Sigmoid colon (tissue), 7 donors: Measurements from ENCODE around the gene MAP3K20. TPM values are rescaled to one million over a fixed set of nuclear protein-coding genes. Genes with fewer than 3 reads are reported as not detected.
"Not testable (repeated sequence)": the region's sequence is repeated elsewhere in the genome, so short reads cannot be mapped to it uniquely, and the experiment has no call there.

Source experiments
- DNase-seq: peaks from one replicate; pipeline ENCODE4 v3.0.0-alpha.2; 2019
- H3K27ac ChIP-seq, 4 donors: fragments of 200-600 bp; sonication (generic); one replicate each; pipeline ENCODE4 v1.5.1; 2016 to 2019; ENCODE audit warnings: mild to moderate bottlenecking in 1 of 4
- H3K27me3 ChIP-seq, 3 donors: fragments of 200-600 bp; sonication (generic); one replicate each; pipeline ENCODE4 v1.5.1; 2019; ENCODE audit warnings: mild to moderate bottlenecking in 1 of 3
- H3K36me3 ChIP-seq, 4 donors: fragments of 200-600 bp; sonication (generic); one replicate each; pipeline ENCODE4 v1.5.1; 2016 to 2019
- H3K4me1 ChIP-seq, 4 donors: fragments of 200-600 bp; sonication (generic); one replicate each; pipeline ENCODE4 v1.5.1; 2017 to 2019
- H3K4me3 ChIP-seq, 4 donors: fragments of 200-600 bp; sonication (generic); one replicate each; pipeline ENCODE4 v1.5.1; 2017 to 2019; ENCODE audit warnings: mild to moderate bottlenecking in 2 of 4, moderate library complexity in 1 of 4
- H3K9me3 ChIP-seq, 4 donors: fragments of 200-600 bp in 3 of 4; sonication (generic) in 3 of 4; one replicate each; pipeline versions ENCODE4 v1.5.1 to v1.6.1; 2013 to 2019
- EP300 ChIP-seq, 4 donors: sonication (generic); formaldehyde crosslinking; IDR thresholded peaks; one replicate each; pipeline ENCODE4 v1.6.1; 2017; ENCODE audit warnings: antibody characterized with exemption in 4 of 4
- POLR2A ChIP-seq, 2 donors: fragments of 450-650 bp; IDR thresholded peaks; one replicate each; pipeline ENCODE4 v1.6.1; 2016; ENCODE audit warnings: antibody characterized with exemption in 2 of 2, mild to moderate bottlenecking in 2 of 2, moderate library complexity in 2 of 2
- POLR2AphosphoS5 ChIP-seq, 4 donors: sonication (generic); formaldehyde crosslinking; IDR thresholded peaks; one replicate each; pipeline ENCODE4 v1.6.1; 2017; ENCODE audit warnings: antibody characterized with exemption in 4 of 4
- WGBS, 2 donors: extraction: QIAGEN DNeasy Blood & Tissue Kit; methylation state at CpG; one replicate each; pipeline ENCODE4 v1.1.7; 2013; 5-methylcytosine and 5-hydroxymethylcytosine counted together
- intact Hi-C: fragments of 100-400 bp; cut with DNase I; formaldehyde crosslinking; loops from one replicate; pipeline ENCODE4 v1.15.1; 2023
- polyA plus RNA-seq, 3 donors: library from polyadenylated mRNA; stranded (reverse); fragments of 200-250 nt; gene quantifications; one replicate each; pipeline ENCODE4 v1.2.3, GENCODE V29; 2013
- total RNA-seq, 4 donors: library from RNA; depleted of rRNA; stranded (reverse); fragments of >200 nt; gene quantifications; one replicate each; pipeline ENCODE4 v1.1.0, GENCODE V29; 2016
- TF ChIP-seq, protein P1 (sequence below), 4 experiments: fragments of 450-650 bp in 3 of 4; fragments of 200-600 bp in 1 of 4; IDR thresholded peaks; one replicate each; pipeline ENCODE4 v1.5.1; 2016 to 2019; ENCODE audit warnings: antibody characterized with exemption in 4 of 4, mild to moderate bottlenecking in 3 of 4, moderate library complexity in 2 of 4
- donor health status: healthy with polysubstance abuse.
- donor health status: Bipolar disorder and iron deficiency.
- donor health status: healthy.

Gene MAP3K20
- total and polyA plus RNA-seq, 7 donors = 6.2 to 255 (median 189) TPM

DNA sequence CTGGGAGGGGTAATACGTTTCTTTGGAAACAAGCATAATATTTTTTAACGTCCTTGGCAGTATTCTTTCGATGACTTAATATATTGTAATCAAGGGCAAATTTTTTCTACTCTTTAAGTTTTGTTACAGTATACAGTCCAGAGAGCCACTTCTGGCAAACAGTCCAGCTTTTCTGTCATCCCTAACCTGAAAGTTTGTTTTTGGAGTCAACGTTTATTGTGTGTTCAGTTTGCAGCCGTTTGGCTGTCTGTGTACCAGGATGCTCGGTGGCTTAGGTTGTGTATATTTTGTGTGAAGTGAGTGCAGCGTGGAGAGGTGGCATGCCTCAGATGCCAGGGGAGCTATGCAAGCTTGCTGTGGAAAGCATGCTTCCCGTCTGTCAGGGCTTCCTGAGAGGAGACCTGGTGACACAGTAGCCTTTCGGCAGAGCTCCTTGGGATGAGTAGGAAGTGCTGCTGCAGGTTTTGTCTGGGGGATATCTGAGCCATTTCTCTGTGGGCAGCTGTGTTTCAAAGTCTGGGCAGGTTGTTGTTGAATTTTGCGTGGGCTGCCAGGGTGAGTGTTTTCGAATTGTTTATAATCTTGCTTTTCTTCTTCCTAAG is 14.7 kb downstream of the MAP3K20 start:
- 55 to 66% methylated on average over 11 of the region's 11 CpGs for WGBS, 2 donors
- intact Hi-C loops = no loop called here
- Histone ChIP-seq H3K36me3 (peaks cover 0 to 11% (median 0%) of the 10 kb centered on the region in 4 donors), H3K9me3 (no peaks in the 10 kb centered on the region), H3K27me3 (no peaks in the 10 kb centered on the region), H3K4me3 (peak overlapping the region in 3 of 4 donors; percentile 7 to 19 (median 16)), H3K27ac (peak overlapping the region; percentile 77 to 87 (median 83)), H3K4me1 (peaks cover 0 to 88% (median 70%) of the 10 kb centered on the region in 4 donors)
- no peak for DNase-seq
- peak in 2 of 4 donors; percentile 12 to 47 for TF ChIP-seq POLR2AphosphoS5 (IDR thresholded peaks at IDR 0.05)
- TF ChIP-seq EP300 (IDR thresholded peaks at IDR 0.05) = no peak
- no peak for TF ChIP-seq POLR2A (IDR thresholded peaks at IDR 0.05)
- TF ChIP-seq, protein P1, sequence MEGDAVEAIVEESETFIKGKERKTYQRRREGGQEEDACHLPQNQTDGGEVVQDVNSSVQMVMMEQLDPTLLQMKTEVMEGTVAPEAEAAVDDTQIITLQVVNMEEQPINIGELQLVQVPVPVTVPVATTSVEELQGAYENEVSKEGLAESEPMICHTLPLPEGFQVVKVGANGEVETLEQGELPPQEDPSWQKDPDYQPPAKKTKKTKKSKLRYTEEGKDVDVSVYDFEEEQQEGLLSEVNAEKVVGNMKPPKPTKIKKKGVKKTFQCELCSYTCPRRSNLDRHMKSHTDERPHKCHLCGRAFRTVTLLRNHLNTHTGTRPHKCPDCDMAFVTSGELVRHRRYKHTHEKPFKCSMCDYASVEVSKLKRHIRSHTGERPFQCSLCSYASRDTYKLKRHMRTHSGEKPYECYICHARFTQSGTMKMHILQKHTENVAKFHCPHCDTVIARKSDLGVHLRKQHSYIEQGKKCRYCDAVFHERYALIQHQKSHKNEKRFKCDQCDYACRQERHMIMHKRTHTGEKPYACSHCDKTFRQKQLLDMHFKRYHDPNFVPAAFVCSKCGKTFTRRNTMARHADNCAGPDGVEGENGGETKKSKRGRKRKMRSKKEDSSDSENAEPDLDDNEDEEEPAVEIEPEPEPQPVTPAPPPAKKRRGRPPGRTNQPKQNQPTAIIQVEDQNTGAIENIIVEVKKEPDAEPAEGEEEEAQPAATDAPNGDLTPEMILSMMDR (IDR thresholded peaks at IDR 0.05) = no peak

DNA sequence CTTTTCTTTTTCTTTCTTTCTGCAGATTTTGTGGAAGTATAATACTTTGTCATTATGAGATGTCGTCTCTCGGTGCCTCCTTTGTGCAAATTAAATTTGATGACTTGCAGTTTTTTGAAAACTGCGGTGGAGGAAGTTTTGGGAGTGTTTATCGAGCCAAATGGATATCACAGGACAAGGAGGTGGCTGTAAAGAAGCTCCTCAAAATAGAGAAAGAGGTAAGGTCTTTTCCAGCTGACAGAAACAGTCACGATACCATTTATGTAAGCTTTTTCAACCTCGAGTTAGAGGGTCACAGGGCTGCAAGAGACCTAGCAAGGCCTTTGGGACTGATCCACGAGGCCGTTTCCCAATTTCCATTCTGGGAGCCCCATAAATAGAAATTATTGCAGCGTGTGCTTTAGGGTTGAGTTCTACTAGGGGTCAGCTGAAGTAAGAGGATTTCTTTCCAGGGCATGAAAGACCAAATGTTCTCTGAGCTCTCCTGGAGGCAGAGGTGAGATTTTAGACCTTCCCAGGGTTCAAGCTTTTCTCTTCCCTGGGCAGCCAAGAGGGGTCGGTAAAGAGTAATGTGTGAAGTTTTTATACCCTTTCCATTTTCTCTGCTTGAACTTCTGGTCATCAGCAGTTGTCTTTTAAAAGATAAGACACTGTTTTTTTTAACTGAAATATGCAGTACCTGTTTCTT is 15.5 kb downstream of the MAP3K20 start:
- H3K27ac ChIP-seq = peak overlapping the region; percentile 77 to 87 (median 83)
- H3K4me1 ChIP-seq = peaks cover 0 to 90% (median 72%) of the 10 kb centered on the region in 4 donors
- peak; percentile 84 for DNase-seq

DNA sequence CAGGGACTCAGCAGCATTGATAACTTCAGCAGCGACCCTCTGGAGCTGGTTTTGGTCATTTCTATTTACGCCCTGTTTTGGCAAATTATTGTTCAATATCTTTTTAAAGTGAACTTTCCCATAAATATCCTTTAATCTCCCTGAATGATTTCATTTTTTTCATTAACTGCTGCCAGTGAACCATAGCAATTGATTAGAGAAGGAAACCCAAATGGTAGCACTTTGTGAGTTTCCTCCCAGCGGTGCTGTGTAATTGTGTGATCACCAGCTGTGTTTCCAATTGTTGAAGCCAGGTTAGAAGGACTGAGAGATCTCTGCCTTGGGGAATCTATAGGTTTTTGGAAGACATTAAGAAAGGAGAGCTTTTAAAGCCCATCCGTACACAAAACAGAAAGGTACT is 16.3 kb downstream of the MAP3K20 start:
- no peaks in the 10 kb centered on the region for H3K27me3 ChIP-seq
- H3K9me3 ChIP-seq = no peaks in the 10 kb centered on the region
- H3K4me1 ChIP-seq = peaks cover 0 to 86% (median 68%) of the 10 kb centered on the region in 4 donors
- TF ChIP-seq, protein P1 (IDR thresholded peaks at IDR 0.05) = no peak
- TF ChIP-seq POLR2AphosphoS5 (IDR thresholded peaks at IDR 0.05) (no peak), EP300 (IDR thresholded peaks at IDR 0.05) (no peak), POLR2A (IDR thresholded peaks at IDR 0.05) (no peak)
- no peak overlapping the region for H3K4me3 ChIP-seq
- intact Hi-C loops = no loop called here
- peaks cover 0 to 17% (median 0%) of the 10 kb centered on the region in 4 donors for H3K36me3 ChIP-seq
- no peak for DNase-seq
- 95 to 97% methylated on average over 4 of the region's 4 CpGs for WGBS, 2 donors
- H3K27ac ChIP-seq = peak overlapping the region; percentile 77 to 87 (median 83)

More for the DNA sequence above, 15.5 kb downstream of the MAP3K20 start:
- peaks cover 0 to 11% (median 0%) of the 10 kb centered on the region in 4 donors for H3K36me3 ChIP-seq
- intact Hi-C loops = no loop called here
- TF ChIP-seq, protein P1 (IDR thresholded peaks at IDR 0.05) = no peak
- TF ChIP-seq POLR2AphosphoS5 (IDR thresholded peaks at IDR 0.05) (peak in 3 of 4 donors; percentile 4 to 37 (median 30)), POLR2A (IDR thresholded peaks at IDR 0.05) (no peak), EP300 (IDR thresholded peaks at IDR 0.05) (peak in 2 of 4 donors; percentile 5 to 29)
- peak overlapping the region in 2 of 4 donors; percentile 16 to 19 for H3K4me3 ChIP-seq
- no peaks in the 10 kb centered on the region for H3K27me3 ChIP-seq
- no peaks in the 10 kb centered on the region for H3K9me3 ChIP-seq
- 86 to 90% methylated on average over 10 of the region's 10 CpGs for WGBS, 2 donors

DNA sequence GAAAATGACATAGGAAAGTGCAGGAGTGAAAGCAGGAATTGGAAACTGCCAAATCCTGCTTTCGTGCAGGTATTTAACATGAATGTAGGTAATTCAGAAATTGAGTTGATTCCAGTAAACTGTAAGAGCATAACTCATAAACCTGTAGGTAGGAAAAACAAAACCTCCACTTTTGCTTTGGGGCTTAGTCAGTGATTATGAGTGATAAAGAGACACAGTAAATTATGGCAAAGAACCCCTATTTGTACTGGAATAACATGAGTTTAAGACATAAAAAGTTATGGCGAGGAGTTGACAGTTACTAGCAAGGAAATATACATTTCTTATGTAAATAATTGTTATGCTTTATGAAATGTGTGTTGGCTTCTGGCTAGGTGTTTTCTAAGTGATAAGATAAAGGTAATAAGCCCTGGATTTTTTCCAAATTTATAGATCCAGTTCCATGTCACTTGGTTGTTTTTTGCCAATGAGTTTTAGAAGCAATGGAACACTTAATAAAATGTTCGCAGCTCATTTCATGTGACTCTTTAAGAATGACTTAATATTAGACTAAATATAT is 17.3 kb downstream of the MAP3K20 start:
- peaks cover 0 to 78% (median 62%) of the 10 kb centered on the region in 4 donors for H3K4me1 ChIP-seq

DNA sequence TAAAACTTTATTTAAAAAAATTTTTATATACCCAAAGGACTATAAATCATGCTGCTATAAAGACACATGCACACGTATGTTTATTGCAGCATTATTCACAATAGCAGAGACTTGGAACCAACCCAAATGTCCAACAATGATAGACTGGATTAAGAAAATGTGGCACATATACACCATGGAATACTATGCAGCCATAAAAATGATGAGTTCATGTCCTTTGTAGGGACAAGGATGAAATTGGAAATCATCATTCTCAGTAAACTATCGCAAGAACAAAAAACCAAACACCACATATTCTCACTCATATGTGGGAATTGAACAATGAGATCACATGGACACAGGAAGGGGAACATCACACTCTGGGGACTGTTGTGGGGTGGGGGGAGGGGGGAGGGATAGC is 18.0 kb downstream of the MAP3K20 start:
- Histone ChIP-seq H3K36me3 (peaks cover 0 to 21% (median 0%) of the 10 kb centered on the region in 4 donors), H3K27ac (peak overlapping the region in 3 of 4 donors; percentile 77 to 87 (median 84)), H3K4me1 (peaks cover 0 to 71% (median 58%) of the 10 kb centered on the region in 4 donors)
- H3K27me3 ChIP-seq, DNase-seq, H3K9me3 ChIP-seq, intact Hi-C loops, H3K4me3 ChIP-seq: not testable (repeated sequence)
- WGBS, 2 donors = 60 to 80% methylated on average over 2 of the region's 2 CpGs

More for the DNA sequence above, 17.3 kb downstream of the MAP3K20 start:
- no peak for DNase-seq
- intact Hi-C loops = no loop called here
- H3K27me3 ChIP-seq = no peaks in the 10 kb centered on the region
- TF ChIP-seq EP300 (IDR thresholded peaks at IDR 0.05) = no peak
- TF ChIP-seq POLR2AphosphoS5 (IDR thresholded peaks at IDR 0.05) = no peak
- TF ChIP-seq POLR2A (IDR thresholded peaks at IDR 0.05) = no peak
- TF ChIP-seq, protein P1 (IDR thresholded peaks at IDR 0.05) = no peak
- peak overlapping the region; percentile 77 to 87 (median 83) for H3K27ac ChIP-seq
- no peak overlapping the region for H3K4me3 ChIP-seq
- H3K9me3 ChIP-seq = no peaks in the 10 kb centered on the region
- peaks cover 0 to 21% (median 0%) of the 10 kb centered on the region in 4 donors for H3K36me3 ChIP-seq
- 24 to 70% methylated on average over 3 of the region's 3 CpGs for WGBS, 2 donors
